Adrenal gland (tissue), 5 donors: ENCODE data around the gene KRTAP4-2.

Experiments
- CTCF ChIP-seq, 6 experiments: fragments of 450-650 bp in 4 of 6; fragments of 200-600 bp in 2 of 6; sonication (generic) in 1 of 6; IDR thresholded peaks; 1 replicate in 5 of 6; 2 replicates in 1 of 6; pipeline versions ENCODE4 v1.5.1 to v1.8.0; 2016 to 2021; ENCODE audit warnings: antibody characterized with exemption in 6 of 6, mild to moderate bottlenecking in 2 of 6, moderate library complexity in 1 of 6
- POLR2A ChIP-seq, 2 donors: fragments of 450-650 bp; IDR thresholded peaks; one replicate each; pipeline ENCODE4 v1.6.1; 2017; ENCODE audit warnings: antibody characterized with exemption in 2 of 2, mild to moderate bottlenecking in 2 of 2, moderate library complexity in 1 of 2
- donor health status: DM: no; HTN: no; CAD: no.

DNA sequence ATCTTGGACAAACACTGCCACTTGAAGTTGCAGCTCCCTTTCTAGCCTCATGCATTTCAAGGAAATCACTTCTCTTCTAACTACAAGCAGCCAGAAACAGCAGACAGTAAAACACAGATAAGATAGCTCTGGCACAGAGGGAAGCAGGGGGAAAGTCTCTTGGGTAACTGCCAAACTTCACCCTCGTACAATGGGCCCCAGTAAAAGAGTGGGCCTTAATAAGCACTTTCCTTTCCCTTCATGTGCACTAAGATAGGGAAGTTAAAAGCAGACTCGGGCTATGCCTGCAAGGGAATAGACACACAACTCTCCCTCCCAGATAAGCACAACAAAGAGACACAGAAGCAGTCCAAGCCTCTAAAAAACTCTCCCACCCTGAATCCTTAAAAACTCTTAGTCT lies 24.2 kb downstream of the KRTAP4-2 start:
- TF ChIP-seq CTCF (IDR thresholded peaks at IDR 0.05), result no peak
- TF ChIP-seq POLR2A (IDR thresholded peaks at IDR 0.05), result no peak
